ENCODE measurements around the gene TPO. TPM values are rescaled to one million over a fixed set of nuclear protein-coding genes. Genes with fewer than 3 reads are reported as not detected.

The TPO gene
- total RNA-seq, 4 donors from 2014 or later: 6.7 to 14.5 (median 11.3) TPM

DNA sequence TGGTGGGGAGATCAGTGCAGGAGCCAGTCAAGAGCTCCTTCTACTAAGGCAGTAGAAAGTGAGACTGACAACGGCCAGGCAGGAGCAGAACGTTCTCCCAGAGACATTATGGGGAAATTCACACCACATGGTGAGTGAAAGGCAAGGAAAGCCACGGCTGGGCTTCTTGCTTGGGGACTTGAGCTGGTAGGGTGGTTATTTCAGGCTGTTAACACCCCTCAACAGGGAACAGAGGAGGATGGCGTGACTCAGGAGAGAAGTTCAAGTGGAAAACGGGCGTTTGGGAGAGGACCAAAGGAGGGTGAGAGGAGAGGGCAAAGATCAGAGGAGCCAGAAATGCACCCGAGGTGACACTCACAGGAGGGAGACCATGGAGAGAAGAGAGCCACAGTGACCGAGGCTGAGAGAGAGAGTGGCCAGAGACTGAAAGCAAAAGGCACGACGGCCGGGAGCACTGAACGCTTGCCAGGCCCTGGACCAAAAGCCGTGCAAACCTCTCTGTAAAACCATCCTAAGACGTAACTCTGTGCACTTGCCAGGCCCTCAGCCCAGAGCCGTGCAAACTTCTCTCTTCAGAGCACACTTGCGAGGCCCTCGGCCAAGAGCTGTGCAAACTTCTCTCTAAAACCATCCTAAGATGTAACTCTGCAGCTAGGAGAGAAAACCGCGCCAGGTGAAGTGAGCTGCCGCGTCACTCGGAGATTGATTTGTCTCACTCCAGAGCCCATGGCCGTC lies 7.7 kb downstream of the TPO start:
- WGBS, 2 donors (ENCODE audit: low coverage in 1 of 2): 66 to 97% methylated on average over 7 to 20 of the region's 23 CpGs
- H3K4me3 ChIP-seq: no peak overlapping the region
- H3K27me3 ChIP-seq: peaks cover 9% of the 10 kb centered on the region
- H3K27ac ChIP-seq: no peak overlapping the region
- ATAC-seq: no peak
- no peak for TF ChIP-seq POLR2A (IDR thresholded peaks at IDR 0.05)
- no peak for TF ChIP-seq POLR2AphosphoS5 (IDR thresholded peaks at IDR 0.05)
- TF ChIP-seq, protein P1, sequence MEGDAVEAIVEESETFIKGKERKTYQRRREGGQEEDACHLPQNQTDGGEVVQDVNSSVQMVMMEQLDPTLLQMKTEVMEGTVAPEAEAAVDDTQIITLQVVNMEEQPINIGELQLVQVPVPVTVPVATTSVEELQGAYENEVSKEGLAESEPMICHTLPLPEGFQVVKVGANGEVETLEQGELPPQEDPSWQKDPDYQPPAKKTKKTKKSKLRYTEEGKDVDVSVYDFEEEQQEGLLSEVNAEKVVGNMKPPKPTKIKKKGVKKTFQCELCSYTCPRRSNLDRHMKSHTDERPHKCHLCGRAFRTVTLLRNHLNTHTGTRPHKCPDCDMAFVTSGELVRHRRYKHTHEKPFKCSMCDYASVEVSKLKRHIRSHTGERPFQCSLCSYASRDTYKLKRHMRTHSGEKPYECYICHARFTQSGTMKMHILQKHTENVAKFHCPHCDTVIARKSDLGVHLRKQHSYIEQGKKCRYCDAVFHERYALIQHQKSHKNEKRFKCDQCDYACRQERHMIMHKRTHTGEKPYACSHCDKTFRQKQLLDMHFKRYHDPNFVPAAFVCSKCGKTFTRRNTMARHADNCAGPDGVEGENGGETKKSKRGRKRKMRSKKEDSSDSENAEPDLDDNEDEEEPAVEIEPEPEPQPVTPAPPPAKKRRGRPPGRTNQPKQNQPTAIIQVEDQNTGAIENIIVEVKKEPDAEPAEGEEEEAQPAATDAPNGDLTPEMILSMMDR (IDR thresholded peaks at IDR 0.05): no peak
- no peak for TF ChIP-seq EP300 (IDR thresholded peaks at IDR 0.05)
- H3K4me1 ChIP-seq: no peaks in the 10 kb centered on the region
- H3K9me3 ChIP-seq: no peaks in the 10 kb centered on the region
- no peaks in the 10 kb centered on the region for H3K36me3 ChIP-seq

DNA sequence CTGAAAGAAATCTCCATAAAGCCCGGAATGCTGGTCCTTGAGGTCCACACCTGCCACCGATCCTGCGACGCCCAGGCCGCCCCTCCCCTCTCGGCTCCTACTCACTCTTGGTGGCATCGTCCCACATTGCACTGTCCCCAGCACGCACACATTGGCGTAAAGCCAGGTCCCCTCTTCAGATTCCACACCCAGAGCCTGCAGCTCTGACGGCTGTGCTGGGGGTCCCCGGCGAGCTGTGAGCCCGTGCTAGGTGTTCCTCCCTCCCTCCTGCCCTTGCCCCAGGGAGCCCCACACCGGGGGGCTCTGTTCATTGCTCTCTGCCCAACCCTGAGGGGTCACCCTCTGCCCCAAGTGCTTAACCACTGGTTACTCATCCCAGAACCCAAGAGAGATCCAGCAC lies 8.5 kb downstream of the TPO start:
- TF ChIP-seq POLR2AphosphoS5 (IDR thresholded peaks at IDR 0.05) (no peak), POLR2A (IDR thresholded peaks at IDR 0.05) (no peak), EP300 (IDR thresholded peaks at IDR 0.05) (no peak)
- TF ChIP-seq, protein P1 (IDR thresholded peaks at IDR 0.05): no peak
- WGBS, 2 donors (ENCODE audit: low coverage in 1 of 2): 62 to 80% methylated on average over 2 to 13 of the region's 14 CpGs
- Histone ChIP-seq H3K27ac (no peak overlapping the region), H3K36me3 (no peaks in the 10 kb centered on the region), H3K27me3 (peaks cover 9% of the 10 kb centered on the region), H3K9me3 (no peaks in the 10 kb centered on the region), H3K4me1 (no peaks in the 10 kb centered on the region), H3K4me3 (no peak overlapping the region)
- no peak for ATAC-seq

DNA sequence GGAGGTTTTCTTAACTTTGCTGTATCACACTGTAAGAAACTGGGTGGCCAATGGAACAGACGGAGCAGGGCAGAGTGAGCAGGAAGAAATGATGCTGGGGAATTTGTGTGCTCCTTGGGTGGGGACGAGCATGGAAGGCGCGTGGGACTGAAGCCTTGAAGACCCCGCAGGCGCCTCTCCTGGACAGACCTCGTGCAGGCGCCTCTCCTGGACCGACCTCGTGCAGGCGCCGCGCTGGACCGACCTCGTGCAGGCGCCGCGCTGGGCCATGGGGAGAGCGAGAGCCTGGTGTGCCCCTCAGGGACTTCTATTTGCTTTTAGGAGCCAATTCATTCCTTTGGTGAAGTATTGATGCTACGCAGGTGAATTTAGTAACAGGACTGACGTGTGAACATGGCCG lies 8.9 kb downstream of the TPO start:
- no peak for ATAC-seq
- Histone ChIP-seq H3K4me1 (no peaks in the 10 kb centered on the region), H3K4me3 (no peak overlapping the region), H3K27me3 (peaks cover 11% of the 10 kb centered on the region), H3K27ac (no peak overlapping the region), H3K36me3 (no peaks in the 10 kb centered on the region), H3K9me3 (no peaks in the 10 kb centered on the region)
- TF ChIP-seq POLR2AphosphoS5 (IDR thresholded peaks at IDR 0.05): no peak
- TF ChIP-seq POLR2A (IDR thresholded peaks at IDR 0.05): no peak
- no peak for TF ChIP-seq EP300 (IDR thresholded peaks at IDR 0.05)
- TF ChIP-seq, protein P1 (IDR thresholded peaks at IDR 0.05): no peak
- 93% methylated on average over 14 of the region's 22 CpGs; no CpG with 5 or more reads in 1 of the 2 donors for WGBS, 2 donors (ENCODE audit: low coverage in 1 of 2)

DNA sequence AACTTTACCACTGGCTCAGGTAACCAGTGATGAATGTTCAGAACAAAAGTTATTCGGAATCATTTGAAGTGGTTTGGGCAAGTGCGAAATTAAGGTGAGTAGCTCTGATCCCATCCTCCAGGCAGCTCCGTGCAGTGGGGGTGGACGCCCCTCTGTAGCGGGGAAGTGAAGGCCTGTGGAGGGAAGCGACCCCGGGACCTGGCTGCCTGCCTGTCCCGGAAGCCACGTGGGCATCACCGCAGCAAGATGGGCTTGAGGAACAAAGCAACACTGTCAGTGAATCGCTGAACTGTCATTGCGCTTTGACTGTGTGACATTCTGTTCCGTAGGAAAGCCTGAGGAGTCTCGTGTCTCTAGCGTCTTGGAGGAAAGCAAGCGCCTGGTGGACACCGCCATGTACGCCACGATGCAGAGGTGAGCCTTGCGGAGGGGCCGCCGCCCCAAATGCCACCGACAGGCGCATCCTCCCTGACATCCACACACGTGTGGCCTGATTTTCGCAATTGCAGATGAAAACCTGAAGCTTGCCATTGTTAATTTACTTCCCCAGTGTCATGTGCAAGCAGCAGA lies 9.5 kb downstream of the TPO start:
- WGBS, 2 donors (ENCODE audit: low coverage in 1 of 2): 88 to 90% methylated on average over 6 to 10 of the region's 26 CpGs
- no peak for ATAC-seq

More for the DNA sequence above, 9.5 kb downstream of the TPO start:
- Histone ChIP-seq H3K4me1 (no peaks in the 10 kb centered on the region), H3K36me3 (no peaks in the 10 kb centered on the region), H3K27me3 (peaks cover 17% of the 10 kb centered on the region), H3K9me3 (no peaks in the 10 kb centered on the region), H3K4me3 (no peak overlapping the region), H3K27ac (no peak overlapping the region)
- TF ChIP-seq POLR2AphosphoS5 (IDR thresholded peaks at IDR 0.05): no peak
- TF ChIP-seq POLR2A (IDR thresholded peaks at IDR 0.05): no peak
- TF ChIP-seq, protein P1 (IDR thresholded peaks at IDR 0.05): no peak
- no peak for TF ChIP-seq EP300 (IDR thresholded peaks at IDR 0.05)
